ENCODE data around the gene C11orf54.
"Not testable (repeated sequence)": the region's sequence is repeated elsewhere in the genome, so short reads cannot be mapped to it uniquely, and the experiment has no call there.

The C11orf54 gene

GRCh38 chr11:93734427-93735222 is 6.8 kb upstream of the C11orf54 start:
- DNase-seq (ENCODE audit: low read depth in 2 of 2), result no peak

GRCh38 chr11:93735627-93736026 is 5.8 kb upstream of the C11orf54 start:
- no peak for DNase-seq (ENCODE audit: low read depth in 2 of 2)

DNA sequence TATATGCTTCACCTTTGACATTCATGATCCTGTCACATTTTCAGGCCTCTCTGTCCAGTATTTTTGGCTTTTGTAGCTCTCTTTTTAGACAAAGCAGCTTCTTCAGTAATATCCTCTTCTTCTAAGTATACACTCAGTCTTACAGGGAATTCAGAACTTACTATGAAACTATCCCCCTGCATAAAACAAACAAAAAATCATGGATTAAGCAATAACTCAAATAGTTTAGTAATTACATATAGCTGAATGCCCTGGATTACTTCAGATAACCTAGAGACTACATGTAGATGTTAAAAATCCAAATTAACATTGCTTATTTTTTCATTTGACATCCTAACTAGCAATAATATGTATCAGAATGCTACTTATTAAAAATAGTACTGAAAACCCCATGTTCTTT is 5.3 kb upstream of the C11orf54 start:
- no peak for DNase-seq (ENCODE audit: low read depth in 2 of 2)

- DNase-seq (ENCODE audit: low read depth in 2 of 2), result no peak
Observed at GRCh38 chr11:93737904-93738612, 3.4 kb upstream of the C11orf54 start.

DNA sequence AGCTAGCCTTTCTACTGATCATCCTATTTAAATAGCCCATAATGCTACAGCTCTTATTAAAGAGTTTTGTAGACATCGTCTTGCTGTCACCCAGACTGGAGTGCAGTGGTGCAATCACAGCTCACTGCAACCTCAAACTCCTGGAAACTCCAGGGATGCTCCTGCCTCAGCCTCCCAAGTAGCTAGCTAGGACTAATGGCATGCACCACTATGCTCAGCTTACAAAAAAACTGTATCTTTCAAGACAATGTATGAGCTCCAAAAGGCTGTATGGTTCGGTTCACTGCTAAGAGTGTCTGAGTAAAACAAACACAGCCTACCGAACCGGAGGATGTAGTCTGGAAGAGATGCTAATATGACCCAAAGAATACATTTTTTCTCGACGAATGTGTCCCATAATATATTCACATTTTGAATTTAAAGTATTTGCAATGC is 2.8 kb upstream of the C11orf54 start:
- no peak for DNase-seq (ENCODE audit: low read depth in 2 of 2)

DNA sequence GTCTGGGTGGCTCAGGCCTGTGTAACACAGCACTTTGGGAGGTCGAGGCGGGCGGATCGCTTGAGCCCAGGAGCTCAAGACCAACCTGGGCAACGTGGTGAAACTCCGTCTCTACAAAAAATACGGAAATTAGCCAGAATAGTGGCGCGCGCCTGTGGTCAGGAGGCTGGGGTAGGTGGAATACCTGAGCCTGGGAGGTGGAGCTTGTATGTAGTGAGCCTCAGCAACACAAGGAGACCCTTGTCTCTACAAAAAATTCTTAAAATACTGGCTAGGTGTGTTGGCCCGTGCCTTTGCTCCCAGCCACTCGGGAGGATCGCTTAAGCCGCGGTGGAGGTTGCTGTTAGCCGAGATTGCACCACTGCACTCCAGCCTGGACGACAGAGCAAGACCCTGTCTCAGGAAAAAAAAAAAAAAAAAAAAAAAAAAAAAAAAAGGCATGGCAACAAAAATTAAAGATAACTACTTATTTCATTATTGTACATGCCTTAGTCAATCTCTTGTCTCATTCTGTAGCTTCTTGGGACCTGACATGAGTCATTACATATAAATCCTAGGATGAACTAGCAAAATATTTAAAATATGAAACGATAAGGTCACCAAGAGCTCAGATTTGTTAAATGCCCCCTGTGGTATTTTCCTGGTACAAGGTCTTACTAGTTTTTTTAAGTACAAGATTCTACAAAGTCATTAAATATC is 1.3 kb upstream of the C11orf54 start:
- DNase-seq (ENCODE audit: low read depth in 2 of 2), result peak in 1 of 2 donors; percentile 19

DNA sequence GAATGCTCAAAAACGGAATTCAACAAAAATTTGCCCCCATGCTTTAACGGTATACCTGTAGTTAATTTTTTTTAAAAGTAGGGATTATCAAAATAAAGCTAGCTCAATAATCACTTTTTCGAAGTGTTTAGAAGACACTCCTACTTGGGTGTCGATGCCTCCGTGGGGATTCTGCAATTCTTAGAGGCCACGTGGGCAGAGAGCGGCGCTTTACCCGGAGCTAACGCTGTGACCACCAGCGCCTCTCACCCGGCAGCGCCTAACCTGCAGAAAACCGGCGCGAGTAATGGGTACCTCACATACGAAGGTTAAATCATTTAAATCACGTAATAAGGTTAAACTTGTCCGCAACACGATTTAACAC is 760 bp upstream of the C11orf54 start:
- DNase-seq (ENCODE audit: low read depth in 2 of 2), result peak; percentile 46 to 58

DNA sequence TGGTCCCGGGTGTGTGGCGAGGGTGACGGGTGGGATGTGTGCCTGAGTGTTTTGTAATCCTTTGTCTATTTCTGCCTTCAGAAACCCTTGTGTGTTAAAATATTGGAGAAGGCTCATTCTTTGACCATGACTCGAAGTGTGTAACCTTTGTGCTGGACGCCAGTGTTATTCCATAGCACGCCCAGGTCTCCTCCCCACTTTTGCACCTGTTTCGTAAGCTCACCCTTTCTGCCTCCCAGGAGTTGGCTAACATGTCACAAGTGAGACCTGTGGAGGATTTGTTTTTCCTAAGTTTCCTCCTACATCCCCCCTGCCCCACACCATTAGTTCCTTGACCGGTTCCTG is 382 bp downstream of the C11orf54 start:
- no peak for DNase-seq (ENCODE audit: low read depth in 2 of 2)

DNA sequence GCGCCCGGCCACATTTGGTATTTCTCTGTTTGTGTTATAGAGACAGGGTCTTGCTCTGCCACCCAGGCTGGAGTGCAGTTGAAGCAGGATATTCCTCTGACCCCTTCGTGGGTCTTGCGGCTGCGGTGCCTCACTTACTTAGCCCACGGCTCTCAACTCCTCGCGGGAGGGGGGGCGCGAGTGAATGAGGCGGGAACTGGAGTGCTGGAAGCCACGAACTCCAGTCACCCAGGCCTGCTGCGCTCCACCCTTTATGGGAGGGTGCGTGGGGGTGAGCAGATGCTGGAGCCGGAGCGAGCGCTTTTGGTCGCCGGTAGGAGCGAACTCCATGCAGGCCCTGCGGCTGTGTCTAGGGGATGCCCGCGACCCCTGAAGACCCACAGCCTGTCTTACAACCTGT is 1.8 kb downstream of the C11orf54 start:
- DNase-seq (ENCODE audit: low read depth in 2 of 2), result no peak

DNA sequence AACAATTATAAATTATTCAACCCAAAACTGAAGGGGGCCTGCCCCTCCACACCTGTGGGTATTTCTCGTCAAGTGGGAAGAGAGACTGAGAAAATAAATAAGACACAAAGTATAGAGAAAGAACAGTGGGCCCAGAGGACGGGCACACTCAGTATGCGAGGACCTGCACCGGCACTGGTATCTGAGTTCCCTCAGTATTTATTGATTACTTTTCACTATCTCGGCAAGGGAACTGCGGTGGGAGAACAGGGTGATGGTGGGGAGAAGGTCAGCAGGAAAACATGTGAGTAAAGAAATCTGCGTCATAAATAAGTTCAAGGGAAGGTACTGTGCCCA is 3.2 kb downstream of the C11orf54 start:
- no peak for DNase-seq (ENCODE audit: low read depth in 2 of 2)

DNA sequence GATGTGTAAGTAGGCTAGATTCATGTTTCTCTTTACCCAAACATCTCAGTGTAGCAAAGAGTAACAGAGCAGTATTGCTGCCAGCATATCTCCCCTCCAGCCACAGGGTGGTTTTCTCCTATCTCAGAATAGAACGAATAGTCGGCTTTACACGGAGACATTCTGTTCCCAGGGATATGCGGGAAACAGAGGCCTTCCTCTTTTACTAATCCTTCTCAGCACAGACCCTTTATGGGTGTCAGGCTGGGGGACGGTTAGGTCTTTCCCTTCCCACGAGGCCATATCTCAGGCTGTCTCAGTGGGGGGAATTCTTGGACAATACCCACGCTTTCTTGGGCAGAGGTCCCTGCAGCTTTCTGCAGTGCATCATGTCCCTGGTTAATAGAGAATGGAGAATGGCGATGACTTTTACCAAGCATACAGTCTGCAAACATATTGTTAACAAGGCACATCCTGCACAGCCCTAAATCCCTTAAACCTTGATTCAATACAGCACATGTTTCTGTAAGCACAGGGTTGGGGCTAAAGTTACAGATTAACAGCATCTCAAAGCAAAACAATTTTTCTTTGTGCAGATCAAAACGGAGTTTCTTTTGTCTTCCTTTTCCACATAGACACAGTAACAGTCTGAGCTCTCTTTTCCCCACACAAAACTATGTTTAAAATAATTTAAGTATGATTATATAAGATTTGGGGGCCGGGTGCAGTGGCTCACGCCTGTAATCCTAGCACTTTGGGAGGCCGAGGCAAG is 3.7 kb downstream of the C11orf54 start:
- DNase-seq (ENCODE audit: low read depth in 2 of 2), result not testable (repeated sequence)

- DNase-seq (ENCODE audit: low read depth in 2 of 2), result no peak
Observed at GRCh38 chr11:93746101-93746500, 4.6 kb downstream of the C11orf54 start.

DNA sequence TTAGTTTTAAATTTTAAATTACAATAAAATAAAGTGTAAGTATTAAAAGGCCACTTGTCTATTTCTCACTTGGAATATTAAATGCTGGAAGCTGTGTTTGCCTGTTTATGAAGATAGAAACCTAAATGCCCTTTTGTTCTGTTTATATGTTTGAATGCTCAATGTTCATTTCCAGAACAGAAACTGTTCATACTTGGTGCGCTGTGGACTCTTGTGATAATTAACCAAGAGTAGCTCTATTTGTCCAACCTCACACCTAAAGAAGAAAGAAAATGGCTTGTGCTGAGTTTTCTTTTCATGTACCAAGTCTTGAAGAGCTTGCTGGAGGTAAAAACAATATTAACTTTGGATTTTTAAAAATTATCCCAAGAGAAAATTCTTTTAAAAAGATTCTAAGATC is 5.7 kb downstream of the C11orf54 start:
- DNase-seq (ENCODE audit: low read depth in 2 of 2), result no peak

DNA sequence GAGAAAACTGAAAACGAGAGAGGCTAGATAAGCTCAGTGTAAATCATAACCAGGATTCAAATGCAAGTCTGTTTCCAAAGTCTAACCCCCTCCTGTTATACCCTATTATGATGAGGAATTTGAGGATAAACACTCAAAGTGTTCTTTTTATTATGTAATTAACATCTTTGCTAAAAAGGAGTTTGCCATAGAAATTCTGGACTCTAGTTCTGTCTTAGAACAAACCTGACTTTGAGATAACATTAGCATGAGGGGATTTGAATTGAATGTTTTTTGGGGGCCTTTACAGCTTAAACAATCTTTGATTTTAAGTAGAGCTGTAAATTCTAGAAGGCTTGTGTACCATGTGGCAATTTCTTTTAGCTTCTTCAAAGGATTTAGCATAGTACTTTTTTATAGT is 9.5 kb downstream of the C11orf54 start:
- DNase-seq (ENCODE audit: low read depth in 2 of 2), result no peak

DNA sequence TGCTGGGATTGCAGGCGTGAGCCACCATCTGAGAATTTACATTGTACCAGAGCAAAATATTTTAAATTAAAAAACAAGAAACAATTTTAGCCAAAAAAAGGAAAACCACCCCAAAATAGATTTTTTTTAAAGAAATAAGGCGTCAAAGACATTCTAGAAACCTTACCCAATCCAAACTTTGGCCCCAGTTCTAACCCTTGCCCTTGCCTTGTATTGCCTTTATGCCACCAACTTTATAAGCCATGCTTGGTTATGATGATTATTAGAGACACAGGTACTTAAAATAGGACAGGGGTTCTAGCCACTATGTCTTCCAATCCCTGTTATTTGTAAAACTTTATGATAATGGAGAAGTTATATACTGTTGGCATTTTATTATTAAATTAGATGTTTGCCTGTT is 11.8 kb downstream of the C11orf54 start:
- no peak for DNase-seq (ENCODE audit: low read depth in 2 of 2)

GRCh38 chr11:93756748-93757147 is 15.3 kb downstream of the C11orf54 start:
- no peak for DNase-seq (ENCODE audit: low read depth in 2 of 2)

DNA sequence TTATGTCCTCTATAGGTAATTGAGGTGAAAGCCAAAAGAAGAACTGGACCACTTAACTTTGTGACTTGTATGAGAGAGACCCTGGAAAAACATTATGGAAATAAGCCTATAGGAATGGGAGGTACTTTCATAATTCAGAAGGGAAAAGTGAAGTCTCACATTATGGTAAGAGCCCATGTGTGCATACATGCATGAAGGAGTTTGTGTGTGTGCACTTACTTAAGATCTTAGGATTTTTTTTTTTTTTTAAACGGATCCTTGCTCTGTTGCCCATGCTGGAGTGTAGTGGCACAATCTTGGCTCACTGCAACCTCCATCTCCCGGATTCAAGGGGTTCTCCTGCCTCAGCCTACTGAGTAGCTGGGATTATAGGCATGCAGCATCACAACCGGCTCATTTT is 15.8 kb downstream of the C11orf54 start:
- no peak for DNase-seq (ENCODE audit: low read depth in 2 of 2)

GRCh38 chr11:93757924-93758865 is 16.7 kb downstream of the C11orf54 start:
- DNase-seq (ENCODE audit: low read depth in 2 of 2), result no peak

DNA sequence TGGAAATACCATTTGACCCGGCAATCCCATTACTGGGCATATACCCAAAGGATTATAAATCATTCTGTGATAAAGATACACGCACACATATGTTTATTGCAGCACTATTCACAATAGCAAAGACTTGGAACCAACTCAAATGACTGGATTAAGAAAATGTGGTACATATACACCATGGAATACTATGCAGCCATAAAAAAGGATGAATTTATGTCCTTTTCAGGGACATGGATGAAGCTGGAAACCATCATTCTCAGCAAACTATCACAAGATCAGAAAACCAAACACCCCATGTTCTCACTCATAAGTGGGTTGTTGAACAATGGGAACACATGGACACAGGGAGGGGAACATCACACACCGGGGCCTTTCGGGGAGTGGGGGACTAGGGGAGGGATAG is 17.7 kb downstream of the C11orf54 start:
- DNase-seq (ENCODE audit: low read depth in 2 of 2), result not testable (repeated sequence)

- no peak for DNase-seq (ENCODE audit: low read depth in 2 of 2)
Observed at GRCh38 chr11:93761910-93762309, 20.4 kb downstream of the C11orf54 start.

GRCh38 chr11:93765551-93765950 is 24.1 kb downstream of the C11orf54 start:
- DNase-seq (ENCODE audit: low read depth in 2 of 2), result no peak
